NOMO-1 treated with DMSO at 0.1 percent for 48 hours (cell line): Measurements from ENCODE around the gene LYPLA2.
"Not testable (repeated sequence)": the region's sequence is repeated elsewhere in the genome, so short reads cannot be mapped to it uniquely, and the experiment has no call there.

Source experiments
- DNase-seq: peaks from one replicate; lab custom pipeline; 2025; ENCODE audit not compliant: unreplicated experiment; lab: John Stamatoyannopoulos, UW

LYPLA2 gene

GRCh38 chr1:23799570-23800399, 8.8 kb downstream of the LYPLA2 start:
- DNase-seq, result peak; percentile 84

- peak; percentile 89 for DNase-seq
Observed at GRCh38 chr1:23800400-23801337, 9.7 kb downstream of the LYPLA2 start, which contains the start of gene GALE. TSS of gene GALE (minus strand) at chr1:23800754. CDS start at chr1:23799007, 1,747 bp downstream.

GRCh38 chr1:23801338-23801748, 10.4 kb downstream of the LYPLA2 start:
- DNase-seq, result no peak

GRCh38 chr1:23801876-23802275, 10.9 kb downstream of the LYPLA2 start:
- DNase-seq, result no peak

- not testable (repeated sequence) for DNase-seq
Observed at GRCh38 chr1:23802809-23803342, 11.9 kb downstream of the LYPLA2 start.

GRCh38 chr1:23803674-23804073, 12.7 kb downstream of the LYPLA2 start:
- DNase-seq, result no peak

GRCh38 chr1:23804183-23804835, 13.4 kb downstream of the LYPLA2 start:
- DNase-seq, result peak; percentile 82

- no peak for DNase-seq
Observed at GRCh38 chr1:23805025-23805424, 14.1 kb downstream of the LYPLA2 start.

GRCh38 chr1:23806280-23806679, 15.3 kb downstream of the LYPLA2 start:
- DNase-seq, result no peak

- DNase-seq, result peak; percentile 86
Observed at GRCh38 chr1:23807453-23807852, 16.5 kb downstream of the LYPLA2 start.

- peak; percentile 96 for DNase-seq
Observed at GRCh38 chr1:23809751-23810171, 18.8 kb downstream of the LYPLA2 start.

GRCh38 chr1:23810818-23811540, 20.0 kb downstream of the LYPLA2 start:
- DNase-seq, result peak; percentile 90

- DNase-seq, result no peak
Observed at GRCh38 chr1:23814016-23814415, 23.1 kb downstream of the LYPLA2 start.

GRCh38 chr1:23816361-23816760, 25.4 kb downstream of the LYPLA2 start:
- DNase-seq, result no peak

- no peak for DNase-seq
Observed at GRCh38 chr1:23816906-23817305, 26.0 kb downstream of the LYPLA2 start.

GRCh38 chr1:23817633-23818032, 26.7 kb downstream of the LYPLA2 start:
- no peak for DNase-seq

- DNase-seq, result no peak
Observed at GRCh38 chr1:23823767-23824166, 32.8 kb downstream of the LYPLA2 start.

GRCh38 chr1:23824711-23825075, 33.7 kb downstream of the LYPLA2 start:
- DNase-seq, result no peak

GRCh38 chr1:23825076-23825761, 34.3 kb downstream of the LYPLA2 start, which contains the start of gene HMGCL:
TSS of gene HMGCL (minus strand) at chr1:23825429. CDS start at chr1:23825415, 14 bp downstream.
- peak; percentile 90 for DNase-seq
